CD1c-positive myeloid dendritic cell (primary cell): ENCODE results near the gene INTS4.
"Not testable (repeated sequence)": the region's sequence is repeated elsewhere in the genome, so short reads cannot be mapped to it uniquely, and the experiment has no call there.

Experiments
- DNase-seq: peaks from one replicate; pipeline ENCODE4 v3.0.0-alpha.2; 2016; ENCODE audit errors: extremely low spot score

Gene INTS4, protein sequence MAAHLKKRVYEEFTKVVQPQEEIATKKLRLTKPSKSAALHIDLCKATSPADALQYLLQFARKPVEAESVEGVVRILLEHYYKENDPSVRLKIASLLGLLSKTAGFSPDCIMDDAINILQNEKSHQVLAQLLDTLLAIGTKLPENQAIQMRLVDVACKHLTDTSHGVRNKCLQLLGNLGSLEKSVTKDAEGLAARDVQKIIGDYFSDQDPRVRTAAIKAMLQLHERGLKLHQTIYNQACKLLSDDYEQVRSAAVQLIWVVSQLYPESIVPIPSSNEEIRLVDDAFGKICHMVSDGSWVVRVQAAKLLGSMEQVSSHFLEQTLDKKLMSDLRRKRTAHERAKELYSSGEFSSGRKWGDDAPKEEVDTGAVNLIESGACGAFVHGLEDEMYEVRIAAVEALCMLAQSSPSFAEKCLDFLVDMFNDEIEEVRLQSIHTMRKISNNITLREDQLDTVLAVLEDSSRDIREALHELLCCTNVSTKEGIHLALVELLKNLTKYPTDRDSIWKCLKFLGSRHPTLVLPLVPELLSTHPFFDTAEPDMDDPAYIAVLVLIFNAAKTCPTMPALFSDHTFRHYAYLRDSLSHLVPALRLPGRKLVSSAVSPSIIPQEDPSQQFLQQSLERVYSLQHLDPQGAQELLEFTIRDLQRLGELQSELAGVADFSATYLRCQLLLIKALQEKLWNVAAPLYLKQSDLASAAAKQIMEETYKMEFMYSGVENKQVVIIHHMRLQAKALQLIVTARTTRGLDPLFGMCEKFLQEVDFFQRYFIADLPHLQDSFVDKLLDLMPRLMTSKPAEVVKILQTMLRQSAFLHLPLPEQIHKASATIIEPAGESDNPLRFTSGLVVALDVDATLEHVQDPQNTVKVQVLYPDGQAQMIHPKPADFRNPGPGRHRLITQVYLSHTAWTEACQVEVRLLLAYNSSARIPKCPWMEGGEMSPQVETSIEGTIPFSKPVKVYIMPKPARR

DNA sequence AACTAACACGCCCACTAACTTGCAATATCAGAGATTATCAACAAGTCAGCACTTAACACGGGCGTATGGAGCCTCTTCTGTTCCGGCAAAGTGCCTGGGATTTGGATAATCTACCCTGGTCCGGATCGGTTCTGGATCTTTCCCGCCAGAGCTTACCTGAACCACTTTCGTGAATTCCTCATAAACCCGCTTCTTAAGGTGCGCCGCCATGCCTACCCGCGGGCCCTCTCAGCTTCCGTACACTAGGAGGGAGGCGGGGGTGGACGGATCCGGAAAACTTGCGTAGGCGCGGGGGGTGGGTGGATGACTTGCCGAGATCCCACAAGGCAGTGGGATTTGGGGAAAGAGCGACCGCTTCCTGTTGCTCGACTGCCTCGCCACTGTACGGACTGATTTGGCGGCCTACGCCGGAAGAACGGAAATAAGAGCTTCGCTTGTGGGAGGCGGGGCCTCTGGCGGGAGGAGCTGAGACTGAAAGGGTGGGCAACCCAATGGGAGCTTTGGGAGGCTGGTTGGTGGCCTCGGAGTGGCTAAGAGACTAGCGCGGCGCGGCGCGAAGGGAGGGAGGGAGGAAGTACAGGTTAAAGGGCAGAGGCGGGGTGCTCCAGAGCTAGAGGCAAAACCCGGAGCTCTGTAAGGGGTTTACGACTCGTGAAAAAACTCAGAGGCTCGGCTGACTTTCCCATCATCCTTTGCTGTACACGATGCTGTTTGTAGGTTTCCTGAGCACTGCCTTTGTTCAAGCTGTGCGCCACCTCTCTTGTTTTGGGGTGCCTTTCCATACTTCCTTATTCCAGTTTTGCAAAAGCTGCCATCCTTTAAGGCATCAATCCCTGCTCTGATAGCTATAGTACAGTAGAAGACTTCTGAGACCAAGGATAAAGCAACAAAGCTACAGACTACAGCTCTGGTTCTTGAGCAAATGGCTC, at the start of gene INTS4:
Gene INTS4, minus strand, starts transcription at position 235 of the 929 bp plus-strand sequence. Its CDS starts 25 bp downstream, at position 210.
- DNase-seq, result peak; percentile 98

DNA sequence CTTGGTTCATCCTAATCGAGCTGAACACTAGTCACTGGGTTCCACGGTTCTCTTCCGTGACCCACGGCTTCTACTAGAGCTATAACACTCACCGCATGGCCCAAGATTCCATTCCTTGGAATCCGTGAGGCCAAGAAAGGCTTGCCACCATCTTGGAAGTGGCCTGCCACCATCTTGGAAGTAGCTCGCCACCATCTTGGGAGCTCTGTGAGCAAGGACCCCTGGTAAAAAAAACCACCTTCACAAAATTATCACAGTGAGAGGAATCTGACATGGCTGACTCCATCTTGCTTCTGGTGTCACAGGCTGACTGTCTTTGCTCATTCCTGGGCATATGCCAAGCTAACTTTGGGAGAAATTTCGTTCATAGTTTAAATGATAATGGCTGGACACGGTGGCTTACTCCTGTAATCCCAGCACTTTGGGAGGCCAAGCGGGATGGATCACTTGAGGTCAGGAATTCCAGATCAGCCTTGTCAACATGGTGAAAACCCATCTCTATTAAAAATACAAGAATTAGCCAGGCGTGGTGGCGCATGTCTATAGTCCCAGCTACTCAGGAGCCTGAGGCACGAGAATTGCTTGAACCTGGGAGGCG, 47.5 kb upstream of the INTS4 start:
- no peak for DNase-seq

DNA sequence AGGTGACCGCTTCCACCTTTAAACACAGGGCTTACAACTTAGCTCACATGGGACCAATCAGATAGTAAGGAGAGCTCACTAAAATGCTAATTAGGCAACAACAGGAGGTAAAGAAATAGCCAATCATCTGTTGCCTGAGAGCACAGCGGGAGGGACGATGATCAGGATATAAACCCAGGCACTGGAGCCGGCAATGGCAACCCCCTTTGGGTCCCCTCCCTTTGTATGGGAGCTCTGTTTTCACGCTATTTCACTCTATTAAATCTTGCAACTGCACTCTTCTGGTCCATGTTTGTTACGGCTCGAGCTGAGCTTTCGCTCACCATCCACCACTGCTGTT, 46.9 kb upstream of the INTS4 start:
- not testable (repeated sequence) for DNase-seq

DNA sequence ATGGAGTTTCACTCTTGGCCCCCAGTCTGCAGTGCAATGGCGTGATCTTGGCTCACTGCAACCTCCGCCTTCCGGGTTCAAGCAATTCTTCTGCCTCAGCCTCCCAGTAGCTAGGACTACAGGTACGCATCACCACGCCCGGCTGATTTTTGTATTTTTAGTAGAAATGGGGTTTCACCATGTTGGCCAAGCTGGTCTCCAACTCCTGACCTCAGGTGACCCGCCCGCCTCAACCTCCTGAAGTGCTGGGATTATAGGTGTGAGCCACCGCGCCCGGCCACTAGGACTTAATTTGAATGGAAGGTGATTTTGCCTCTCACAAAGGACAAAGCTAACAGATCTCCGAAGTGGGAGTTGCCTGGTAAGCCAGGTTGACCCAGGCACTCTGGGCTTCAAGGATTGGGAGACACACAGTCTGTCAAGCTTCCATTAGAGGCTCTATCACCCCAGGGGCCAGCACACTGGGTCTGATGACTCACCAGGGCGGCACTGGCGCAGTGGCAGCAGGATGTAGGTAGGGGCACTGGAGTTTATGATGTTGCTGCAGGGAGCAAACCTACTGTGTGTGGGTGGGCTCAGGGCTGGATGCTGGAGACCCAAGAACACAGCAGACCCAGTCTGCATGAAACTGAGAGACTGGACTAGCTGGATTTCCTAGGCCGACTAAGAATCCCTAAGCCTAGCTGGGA, 46.4 kb upstream of the INTS4 start:
- DNase-seq, result no peak

DNA sequence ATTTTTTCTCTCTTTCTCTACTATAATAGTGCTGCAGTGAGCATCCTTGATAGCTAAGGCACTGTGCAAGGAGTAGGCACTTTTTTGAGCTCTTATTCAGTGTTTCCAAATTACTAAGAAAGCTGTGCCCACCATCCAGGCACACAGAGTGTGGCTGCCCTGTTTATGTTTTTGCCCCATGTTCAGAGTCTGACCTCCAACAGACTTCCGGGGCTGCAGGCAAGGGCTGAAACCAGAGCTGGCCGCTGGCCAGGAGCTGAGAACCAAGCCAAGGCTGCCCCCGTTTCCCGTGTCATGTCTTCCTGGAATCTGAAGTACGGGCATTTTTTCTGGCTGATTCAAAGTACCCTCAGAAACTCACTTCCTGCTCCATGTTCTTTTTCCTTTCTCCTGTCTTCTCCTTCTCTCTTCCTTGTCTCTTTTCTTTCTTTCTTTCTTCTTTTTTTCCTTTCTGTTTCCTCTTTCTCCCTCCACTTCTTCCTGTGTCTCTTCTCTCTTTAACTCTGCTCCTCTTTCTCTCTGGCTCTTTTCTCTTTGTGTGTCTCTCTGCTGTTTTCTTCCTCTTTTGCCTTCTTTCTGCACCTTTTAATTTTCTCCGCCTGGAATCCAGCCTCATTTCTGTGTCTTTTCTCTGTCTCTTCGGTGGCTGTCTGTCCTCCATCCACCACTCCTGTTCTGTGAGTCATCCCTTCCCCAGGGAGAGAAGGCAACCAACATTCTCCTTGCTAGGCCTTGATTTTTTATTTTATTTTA, 45.6 kb upstream of the INTS4 start:
- peak; percentile 36 for DNase-seq

DNA sequence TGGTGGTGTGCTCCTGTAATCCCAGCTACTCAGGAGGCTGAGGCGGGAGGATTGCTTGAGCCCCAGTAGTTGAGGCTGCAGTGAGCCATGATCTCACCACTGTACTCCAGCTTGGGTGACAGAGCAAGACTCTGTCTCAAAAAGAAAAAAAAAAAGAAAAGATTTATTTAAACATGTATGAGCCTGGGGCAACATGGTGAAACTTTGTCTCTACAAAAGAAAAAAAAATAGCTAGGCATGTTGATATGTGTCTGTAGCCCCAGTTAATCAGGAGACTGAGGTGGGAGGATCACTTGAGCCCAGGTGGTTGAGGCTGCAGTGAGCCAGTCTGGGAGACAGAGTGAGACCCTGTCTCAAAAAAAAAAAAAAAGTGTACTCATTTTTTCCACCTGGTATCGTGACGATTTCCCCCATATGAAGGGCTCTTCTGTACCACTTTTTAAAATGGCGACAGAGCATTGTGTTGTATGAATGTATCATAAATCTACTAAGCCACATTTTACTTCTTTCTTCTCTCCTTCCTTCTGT, 45.0 kb upstream of the INTS4 start:
- no peak for DNase-seq

DNA sequence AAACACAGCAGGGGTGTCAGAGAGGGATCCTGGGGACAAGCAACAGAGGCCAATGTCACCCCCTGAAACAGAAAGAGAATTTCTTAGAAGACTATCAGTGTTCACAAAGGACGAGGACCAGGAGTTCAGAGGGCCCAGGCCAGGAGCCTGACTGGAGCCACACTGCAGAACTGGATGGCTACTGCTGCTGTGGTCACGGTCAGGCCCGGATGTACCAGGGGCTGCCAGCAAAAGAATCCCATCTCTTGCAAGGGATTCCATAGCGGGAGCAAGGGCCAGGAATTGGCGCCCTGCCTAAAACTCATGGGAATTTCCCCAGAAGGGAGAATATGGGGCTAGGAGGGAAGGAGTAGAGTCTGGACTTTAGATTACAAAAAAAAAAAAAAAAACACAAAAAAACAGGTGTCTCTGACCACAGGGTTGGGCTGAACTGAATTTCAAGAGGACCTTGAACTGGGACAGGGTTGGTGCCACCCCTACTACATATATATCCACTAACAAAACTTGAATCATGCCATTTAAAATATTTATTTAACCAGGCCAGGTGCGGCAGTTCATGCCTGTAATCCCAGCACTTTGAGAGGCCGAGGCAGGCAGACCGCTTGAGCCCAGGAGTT, 44.3 kb upstream of the INTS4 start:
- no peak for DNase-seq

DNA sequence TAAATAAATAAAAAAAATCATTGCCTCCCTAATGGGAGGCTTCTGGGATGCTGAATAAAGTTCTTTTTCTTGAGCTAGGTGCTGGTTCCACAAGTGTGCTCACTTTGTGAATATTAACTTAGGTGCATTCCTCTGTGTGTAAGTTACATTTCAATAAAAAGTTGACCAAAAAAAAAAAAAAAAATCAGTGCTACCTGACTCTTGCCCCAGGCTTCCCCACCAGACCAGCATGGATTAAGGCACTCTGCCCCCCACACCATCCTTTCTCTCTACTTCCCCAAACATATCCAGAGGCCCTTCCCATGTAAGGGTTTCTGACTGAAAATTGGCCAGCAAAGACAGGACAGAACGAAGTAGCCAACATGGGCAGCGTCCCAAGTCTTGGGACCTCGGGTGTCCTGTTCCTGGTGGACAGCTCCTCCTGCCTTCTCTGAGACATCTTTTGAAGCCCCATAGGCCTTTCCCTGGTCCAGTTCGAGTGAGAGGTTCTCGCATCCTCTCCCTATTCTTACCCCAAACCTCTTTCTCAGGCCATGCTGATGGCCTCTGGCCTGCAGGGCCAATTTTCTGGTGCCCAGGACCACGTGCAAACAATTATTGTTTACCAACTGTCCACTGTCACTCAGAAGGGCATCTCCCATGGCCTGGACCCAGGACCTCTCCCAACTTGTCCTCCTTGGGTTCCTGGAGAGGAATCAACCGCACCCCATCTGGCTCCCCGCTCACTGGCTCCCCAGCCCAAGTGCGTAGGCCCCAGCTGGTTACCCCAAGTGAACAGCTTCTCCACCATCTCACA, 43.6 kb upstream of the INTS4 start:
- no peak for DNase-seq

DNA sequence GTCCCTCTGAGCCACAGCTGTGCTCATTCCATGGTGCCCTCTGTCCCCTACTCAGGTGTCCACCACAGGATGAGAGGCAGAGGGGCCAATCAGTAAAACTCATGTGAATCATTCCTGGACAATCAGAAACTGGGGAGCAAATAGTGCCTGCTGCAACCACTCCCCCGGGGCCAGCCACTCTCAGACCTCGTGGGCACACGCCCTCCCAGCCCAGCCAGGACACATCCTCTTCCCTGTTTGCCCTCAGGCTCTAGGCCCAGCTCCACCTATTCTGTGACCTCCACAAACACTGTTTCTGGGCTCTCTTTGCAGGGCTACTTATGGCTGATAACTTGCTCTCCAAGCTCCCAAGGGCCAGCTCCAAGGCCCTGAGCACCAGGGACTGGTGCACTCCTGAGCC, 42.6 kb upstream of the INTS4 start:
- DNase-seq, result no peak

DNA sequence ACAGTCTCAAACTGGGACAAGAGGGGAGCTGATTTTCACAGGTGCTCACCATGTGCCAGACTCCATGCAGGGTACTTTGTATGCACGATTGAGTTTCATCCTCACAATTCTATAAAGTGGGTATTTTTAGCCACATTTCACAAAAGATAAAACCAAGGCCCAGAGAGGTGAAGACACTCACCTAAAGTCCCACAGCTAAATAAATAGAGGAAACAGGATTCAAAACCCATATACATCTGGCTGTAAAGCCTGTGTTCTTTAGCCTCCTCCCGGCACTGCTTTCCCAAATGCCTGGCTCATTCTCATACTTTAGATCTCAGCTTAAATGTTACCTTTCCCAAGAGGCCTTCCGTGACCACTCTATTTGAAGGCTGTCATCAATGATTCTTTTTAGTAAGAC, 41.8 kb upstream of the INTS4 start:
- no peak for DNase-seq

DNA sequence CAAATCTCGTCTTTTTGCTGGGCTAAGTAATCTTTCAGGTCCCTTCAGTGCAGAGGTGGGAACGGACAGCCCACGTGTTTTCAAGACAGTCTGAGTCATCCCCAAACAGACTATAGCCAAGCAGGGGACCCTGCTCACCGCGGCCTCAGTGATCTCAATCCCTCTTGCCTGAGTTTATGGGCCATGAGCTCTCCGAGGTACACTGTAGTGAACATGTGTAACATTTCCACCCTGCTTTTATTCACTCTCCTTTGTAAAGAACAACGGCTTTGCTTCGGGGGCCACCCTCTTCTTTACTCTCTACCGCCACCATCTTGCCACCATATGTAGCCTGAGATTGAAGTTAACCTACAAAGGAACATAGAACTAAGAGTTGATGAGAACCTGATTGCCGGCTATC, 40.2 kb upstream of the INTS4 start:
- no peak for DNase-seq

DNA sequence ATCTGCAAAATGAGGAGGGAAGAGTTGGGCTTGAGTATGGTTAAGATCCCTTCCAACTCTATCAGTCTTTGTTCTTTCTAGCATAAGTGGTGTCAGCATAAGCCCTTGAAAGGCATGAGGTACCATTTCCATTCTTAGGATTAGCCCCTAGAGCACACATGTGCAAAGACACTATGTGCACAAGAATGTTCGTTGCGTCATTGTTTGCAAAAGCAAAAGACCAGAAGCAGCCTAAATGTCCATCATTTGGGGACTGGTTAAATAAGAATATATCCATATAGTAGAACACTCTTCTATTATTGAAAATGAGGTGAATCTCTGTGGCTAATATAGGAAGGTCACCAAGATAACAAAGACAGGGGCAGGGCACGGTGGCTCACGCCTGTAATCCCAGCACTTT, 38.6 kb upstream of the INTS4 start:
- DNase-seq, result no peak

DNA sequence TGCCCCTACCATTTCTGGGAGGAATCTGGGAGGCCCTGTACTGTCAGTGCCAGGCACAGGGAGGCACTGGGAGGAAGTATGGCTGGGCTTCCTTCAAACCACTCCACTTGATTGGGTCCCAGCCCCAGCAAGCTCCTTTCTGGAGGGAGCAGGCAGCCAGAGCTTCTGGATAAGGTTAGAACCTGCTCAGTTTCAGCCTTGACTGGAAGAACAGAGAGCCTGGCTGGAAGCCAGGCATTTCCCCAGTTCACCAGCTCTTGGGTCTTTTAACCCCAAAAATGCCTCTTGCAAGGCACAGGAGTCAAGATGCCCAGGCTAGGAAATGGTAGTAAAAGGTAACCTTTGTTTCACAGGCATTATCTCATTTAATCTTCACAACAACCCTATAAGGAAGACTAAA, 37.6 kb upstream of the INTS4 start:
- DNase-seq, result no peak

DNA sequence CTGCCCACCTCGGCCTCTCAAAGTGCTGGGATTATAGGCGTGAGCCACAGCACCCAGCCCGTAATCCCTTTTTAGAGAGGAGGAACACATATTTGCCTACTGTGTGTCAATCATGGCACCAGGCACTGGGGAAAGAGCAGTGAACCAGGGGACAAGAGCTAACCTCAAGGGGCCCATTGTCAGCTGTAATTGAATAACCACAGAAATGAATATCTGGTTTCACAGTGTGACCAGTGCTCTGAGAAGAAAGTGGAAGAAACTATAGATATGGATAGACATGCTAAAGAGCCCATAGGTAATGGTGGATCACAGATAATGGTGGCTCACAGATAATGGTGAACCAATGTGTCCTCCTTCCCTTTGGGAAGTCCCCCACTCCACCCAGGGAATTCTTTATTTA, 37.2 kb upstream of the INTS4 start:
- DNase-seq, result no peak

DNA sequence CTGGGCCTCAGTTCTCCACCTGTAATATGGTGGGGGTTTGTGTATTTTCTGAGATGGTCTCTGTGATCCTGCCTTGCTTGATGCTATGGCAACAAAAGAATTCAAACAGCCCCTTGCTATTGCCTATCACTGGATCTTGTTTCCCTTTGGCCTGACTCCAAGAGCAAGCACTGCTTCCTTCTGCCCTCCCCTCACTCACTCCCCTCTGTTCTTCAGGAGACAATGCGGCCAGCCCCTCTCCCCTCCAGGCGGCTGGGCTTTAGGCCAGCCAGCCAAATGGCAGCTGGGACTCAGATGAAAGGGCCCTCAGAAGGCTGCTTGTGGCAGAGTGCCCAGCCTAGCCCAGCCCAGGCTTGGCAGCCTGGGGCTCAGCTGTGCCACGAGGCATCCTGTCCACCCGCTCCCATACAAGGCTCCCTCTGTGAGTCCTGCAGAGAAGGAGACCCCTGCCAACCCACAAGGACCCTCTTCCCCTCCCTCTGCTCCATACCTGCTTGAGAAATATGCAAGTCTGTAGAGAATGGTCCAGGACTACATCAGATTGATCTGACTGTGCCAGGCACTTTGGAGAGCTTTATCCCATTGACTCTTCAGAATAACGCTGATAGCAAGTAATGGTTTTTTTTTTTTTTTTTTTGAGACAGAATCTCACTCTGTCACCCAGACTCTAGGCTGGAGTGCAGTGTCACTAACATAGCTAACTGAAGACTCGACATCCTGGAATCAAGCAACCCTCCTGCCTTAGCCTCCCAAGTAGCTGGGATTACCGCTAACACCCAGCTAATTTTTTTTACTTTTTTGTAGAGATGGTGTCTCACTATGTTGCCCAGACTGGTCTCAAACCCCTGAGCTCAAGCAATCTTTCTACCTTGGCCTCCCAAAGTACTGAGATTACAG, 36.2 kb upstream of the INTS4 start:
- no peak for DNase-seq

DNA sequence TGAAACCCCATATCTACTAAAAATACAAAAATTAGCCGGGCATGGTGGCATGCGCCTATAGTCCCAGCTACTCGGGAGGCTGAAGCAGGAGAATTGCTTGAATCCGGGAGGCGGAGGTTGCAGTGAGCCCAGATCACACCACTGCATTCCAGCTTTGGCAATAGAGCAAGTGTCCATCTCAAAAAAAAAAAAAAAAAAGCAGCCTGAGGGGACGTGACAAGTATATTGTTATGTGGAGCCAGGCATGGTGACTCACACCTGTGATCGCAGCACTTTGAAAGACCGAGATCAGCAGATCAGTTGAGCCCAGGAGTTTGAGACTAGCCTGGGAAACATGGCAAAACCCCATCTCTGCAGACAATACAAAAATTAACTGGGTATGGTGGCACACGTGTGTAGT, 34.0 kb upstream of the INTS4 start:
- DNase-seq, result not testable (repeated sequence)

DNA sequence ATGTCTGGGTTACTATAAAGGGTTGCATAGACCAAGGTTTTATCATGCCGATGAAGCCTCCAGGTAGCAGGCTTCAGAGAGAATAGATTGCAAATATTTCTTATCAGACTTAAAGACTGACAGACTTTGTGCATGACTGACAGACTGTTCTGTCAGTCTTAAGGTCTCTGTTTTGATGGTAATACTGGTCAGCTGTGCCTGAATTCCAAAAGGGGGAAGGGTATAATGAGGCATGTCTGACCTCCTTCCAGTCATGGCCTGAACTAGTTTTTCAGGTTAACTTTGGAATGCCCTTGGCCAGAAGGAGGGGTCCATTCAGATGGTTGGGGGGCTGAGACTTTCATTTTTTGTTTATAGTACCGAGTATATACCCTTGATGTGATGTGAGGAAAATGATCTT, 33.3 kb upstream of the INTS4 start:
- no peak for DNase-seq

DNA sequence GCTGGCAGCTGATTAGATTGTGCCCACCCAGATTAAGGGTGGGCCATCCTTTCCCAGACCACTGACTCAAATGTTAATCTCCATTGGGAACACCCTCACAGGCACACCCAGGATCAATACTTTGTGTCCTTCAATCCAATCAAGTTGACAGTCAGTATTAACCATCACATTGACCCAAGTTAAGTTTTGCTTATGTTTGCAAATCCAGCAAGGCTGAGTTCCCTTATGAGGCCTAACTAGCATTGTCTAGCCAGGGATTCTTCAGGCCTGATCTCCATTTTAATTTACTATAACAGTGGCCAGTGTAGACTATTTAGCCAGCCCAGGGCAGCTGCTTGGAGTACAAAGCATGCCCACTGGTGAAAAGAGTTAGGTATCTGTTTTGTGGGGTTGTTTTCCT, 30.9 kb upstream of the INTS4 start:
- no peak for DNase-seq
